A549 (cell line): ENCODE measurements around the gene LMTK3. TPM values are rescaled to one million over a fixed set of nuclear protein-coding genes. Genes with fewer than 3 reads are reported as not detected.

Experiments used
- BHLHE40 ChIP-seq: IDR thresholded peaks from 2 replicates; pipeline ENCODE4 v1.6.1; 2012; ENCODE audit warnings: low read depth, low read length, inconsistent platforms
- CBX2 ChIP-seq: fragments of 200-600 bp; sonication (generic); IDR thresholded peaks from 2 replicates; pipeline ENCODE4 v1.6.1; 2016; ENCODE audit warnings: low read depth, mild to moderate bottlenecking, borderline replicate concordance
- CBX8 ChIP-seq: fragments of 200-600 bp; sonication (generic); IDR thresholded peaks from 2 replicates; pipeline ENCODE4 v1.6.1; 2016
- CEBPB ChIP-seq, 2 experiments: fragments of >200 bp in 1 of 2; sonication (Bioruptor Twin) in 1 of 2; formaldehyde crosslinking in 1 of 2; IDR thresholded peaks; 2 replicates each; pipeline ENCODE4 v1.6.1; 2012 to 2016
- CHD2 ChIP-seq: fragments of 150-350 bp; IDR thresholded peaks from 2 replicates; pipeline ENCODE4 v1.6.1; 2014; ENCODE audit warnings: low read length; ENCODE audit not compliant: partially characterized antibody
- EP300 ChIP-seq, 2 experiments: fragments of >200 bp; sonication (Bioruptor Twin); formaldehyde crosslinking; IDR thresholded peaks; 2 replicates in 1 of 2; 3 replicates in 1 of 2; pipeline ENCODE4 v1.6.1; 2016 to 2017
- ESRRA ChIP-seq: fragments of 150-350 bp; IDR thresholded peaks from 2 replicates; pipeline ENCODE4 v1.6.1; 2014; ENCODE audit warnings: mild to moderate bottlenecking, low read length, borderline replicate concordance
- FOSB ChIP-seq: fragments of 250-450 bp; sonication (Bioruptor Pico); IDR thresholded peaks from 2 replicates; pipeline ENCODE4 v1.5.0; 2020; ENCODE audit warnings: mild to moderate bottlenecking, moderate library complexity
- FOSL2 ChIP-seq, 2 experiments: fragments of 450-650 bp in 1 of 2; fragments of >200 bp in 1 of 2; sonication (Bioruptor Twin) in 1 of 2; formaldehyde crosslinking; IDR thresholded peaks; 2 replicates each; pipeline versions ENCODE4 v1.5.0 to v1.6.1; 2016 to 2020; ENCODE audit warnings: mild to moderate bottlenecking in 1 of 2, moderate library complexity in 1 of 2
- FOXS1 ChIP-seq: fragments of 250-450 bp; sonication (Bioruptor Pico); IDR thresholded peaks from 2 replicates; pipeline ENCODE4 v1.5.0; 2020; ENCODE audit warnings: mild to moderate bottlenecking, moderate library complexity
- GATA3 ChIP-seq: IDR thresholded peaks from 2 replicates; pipeline ENCODE4 v1.6.1; 2012; ENCODE audit warnings: borderline replicate concordance
- HES2 ChIP-seq: fragments of >200 bp; sonication (Bioruptor Twin); formaldehyde crosslinking; IDR thresholded peaks from 2 replicates; pipeline ENCODE4 v1.6.1; 2016
- HEYL ChIP-seq: fragments of 250-450 bp; sonication (Bioruptor Pico); IDR thresholded peaks from 2 replicates; pipeline ENCODE4 v1.8.0; 2021; ENCODE audit warnings: mild to moderate bottlenecking, moderate library complexity
- HOXA7 ChIP-seq: fragments of 250-450 bp; sonication (Bioruptor Pico); IDR thresholded peaks from 2 replicates; pipeline ENCODE4 v1.5.0; 2020; ENCODE audit warnings: mild to moderate bottlenecking, moderate library complexity
- HOXB13 ChIP-seq: fragments of 250-450 bp; sonication (Bioruptor Pico); IDR thresholded peaks from 2 replicates; pipeline ENCODE4 v1.5.0; 2020; ENCODE audit warnings: low read depth, mild to moderate bottlenecking, moderate library complexity
- HOXB5 ChIP-seq: fragments of 250-450 bp; sonication (Bioruptor Pico); IDR thresholded peaks from 2 replicates; pipeline ENCODE4 v1.5.0; 2020; ENCODE audit warnings: mild to moderate bottlenecking, moderate library complexity
- JUN ChIP-seq, 2 experiments: fragments of >200 bp; sonication (Bioruptor Twin); formaldehyde crosslinking; IDR thresholded peaks; 2 replicates in 1 of 2; 3 replicates in 1 of 2; pipeline ENCODE4 v1.6.1; 2016 to 2017
- MAFK ChIP-seq: fragments of 450-650 bp; IDR thresholded peaks from 2 replicates; pipeline ENCODE4 v1.6.1; 2014; ENCODE audit not compliant: partially characterized antibody
- MAZ ChIP-seq: fragments of 150-350 bp; IDR thresholded peaks from 2 replicates; pipeline ENCODE4 v1.6.1; 2014; ENCODE audit warnings: antibody characterized with exemption, low read depth, low read length, borderline replicate concordance
- NFE2L2 ChIP-seq: fragments of 150-350 bp; conservative IDR thresholded peaks from 2 replicates; pipeline ENCODE4 v1.6.1; 2014; ENCODE audit warnings: low read length
- NPAS2 ChIP-seq: fragments of 250-450 bp; sonication (Bioruptor Pico); IDR thresholded peaks from 2 replicates; pipeline ENCODE4 v1.8.0; 2022; ENCODE audit warnings: mild to moderate bottlenecking, moderate library complexity, borderline replicate concordance
- RCOR1 ChIP-seq: fragments of 150-350 bp; IDR thresholded peaks from 2 replicates; pipeline ENCODE4 v1.6.1; 2014; ENCODE audit warnings: antibody characterized with exemption, low read length, low read depth
- RFX5 ChIP-seq: fragments of 450-650 bp; IDR thresholded peaks from 2 replicates; pipeline ENCODE4 v1.7.1; 2014; ENCODE audit warnings: antibody characterized with exemption, mild to moderate bottlenecking, moderate library complexity
- RNF2 ChIP-seq: fragments of 200-600 bp; sonication (generic); IDR thresholded peaks from 2 replicates; pipeline ENCODE4 v1.6.1; 2016; ENCODE audit warnings: low read depth, mild to moderate bottlenecking, antibody characterized with exemption, moderate library complexity, borderline replicate concordance
- SMC3 ChIP-seq: fragments of >200 bp; sonication (Bioruptor Twin); formaldehyde crosslinking; IDR thresholded peaks from 3 replicates; pipeline ENCODE4 v1.6.1; 2018; ENCODE audit warnings: inconsistent platforms
- SREBF2 ChIP-seq: fragments of 450-650 bp; IDR thresholded peaks from 2 replicates; pipeline ENCODE4 v1.6.1; 2014; ENCODE audit warnings: mild to moderate bottlenecking, moderate library complexity
- TP53 ChIP-seq: fragments of 250-450 bp; sonication (Bioruptor Pico); IDR thresholded peaks from 2 replicates; pipeline ENCODE4 v1.5.0; 2021; ENCODE audit warnings: mild to moderate bottlenecking, moderate library complexity
- ZC3H11A ChIP-seq: fragments of 450-650 bp; IDR thresholded peaks from 2 replicates; pipeline ENCODE4 v1.6.1; 2014; ENCODE audit warnings: antibody characterized with exemption, mild to moderate bottlenecking
- ZSCAN20 ChIP-seq: fragments of 250-450 bp; sonication (Bioruptor Pico); IDR thresholded peaks from 2 replicates; pipeline ENCODE4 v1.8.0; 2022; ENCODE audit warnings: mild to moderate bottlenecking, moderate library complexity
- polyA plus RNA-seq, 4 experiments: library from polyadenylated mRNA; depleted of rRNA in 3 of 4; stranded (reverse); fragments of >200 nt; fragmentation: RNase III in 1 of 4; extraction: RNeasy Plus Mini Kit Qiagen cat#74134 plus additional on column Dnase treatment in 1 of 4; gene quantifications; 2 replicates in 3 of 4; 3 replicates in 1 of 4; pipeline ENCODE4 v1.2.3, GENCODE V29; 2011 to 2017
- TF ChIP-seq, protein P1 (sequence below): fragments of 150-350 bp; IDR thresholded peaks from 2 replicates; pipeline ENCODE4 v1.6.1; 2014; ENCODE audit warnings: low read depth, mild to moderate bottlenecking, low read length
- TF ChIP-seq, protein P2 (sequence below): fragments of 250-450 bp; sonication (Bioruptor Pico); IDR thresholded peaks from 2 replicates; pipeline ENCODE4 v1.5.0; 2021; ENCODE audit warnings: mild to moderate bottlenecking, moderate library complexity, borderline replicate concordance
- TF ChIP-seq, protein P3 (sequence below): fragments of 200-600 bp; sonication (generic); IDR thresholded peaks from 2 replicates; pipeline ENCODE4 v1.6.1; 2016; ENCODE audit warnings: antibody characterized with exemption, mild to moderate bottlenecking, moderate library complexity
- TF ChIP-seq, protein P4 (sequence below): fragments of >200 bp; sonication (Bioruptor Twin); formaldehyde crosslinking; IDR thresholded peaks from 3 replicates; pipeline ENCODE4 v1.5.1; 2016
- TF ChIP-seq, protein P5 (sequence below): IDR thresholded peaks from 2 replicates; pipeline ENCODE4 v1.6.1; 2012; ENCODE audit warnings: low read depth, borderline replicate concordance

Gene LMTK3
- polyA plus RNA-seq, 2 of the 4 experiments (the other 2 are of a cell fraction): 0.62 to 6.1 TPM

GRCh38 chr19:48558018-48558684 is 46.5 kb upstream of the LMTK3 start (continued):
- TF ChIP-seq, protein P1, sequence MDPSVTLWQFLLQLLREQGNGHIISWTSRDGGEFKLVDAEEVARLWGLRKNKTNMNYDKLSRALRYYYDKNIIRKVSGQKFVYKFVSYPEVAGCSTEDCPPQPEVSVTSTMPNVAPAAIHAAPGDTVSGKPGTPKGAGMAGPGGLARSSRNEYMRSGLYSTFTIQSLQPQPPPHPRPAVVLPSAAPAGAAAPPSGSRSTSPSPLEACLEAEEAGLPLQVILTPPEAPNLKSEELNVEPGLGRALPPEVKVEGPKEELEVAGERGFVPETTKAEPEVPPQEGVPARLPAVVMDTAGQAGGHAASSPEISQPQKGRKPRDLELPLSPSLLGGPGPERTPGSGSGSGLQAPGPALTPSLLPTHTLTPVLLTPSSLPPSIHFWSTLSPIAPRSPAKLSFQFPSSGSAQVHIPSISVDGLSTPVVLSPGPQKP: no peak
- 0 out of 2 replicates have a peak, but pooled peaks have one; percentile 72 for TF ChIP-seq HOXA7 (CRISPR knock-in tag)
- no peak for TF ChIP-seq ZSCAN20 (CRISPR knock-in tag)
- peak; percentile 66; the same call in 1 of the 2 replicates for TF ChIP-seq HOXB13 (CRISPR knock-in tag)
- TF ChIP-seq ESRRA: peak; percentile 98
- peak in 1 of 2 experiments; percentile 79; a peak in 2 of 5 replicates for TF ChIP-seq EP300 (IDR thresholded peaks at IDR 0.05)
- TF ChIP-seq RFX5: no peak
- peak; percentile 82 for TF ChIP-seq GATA3
- TF ChIP-seq FOXS1 (CRISPR knock-in tag): no peak; the same call in 1 of the 2 replicates
- no peak for TF ChIP-seq BHLHE40
- TF ChIP-seq FOSL2 (IDR thresholded peaks at IDR 0.05): no peak
- TF ChIP-seq FOSL2 (CRISPR knock-in tag; IDR thresholded peaks at IDR 0.05): peak; percentile 79
- no peak for TF ChIP-seq CBX2
- 0 out of 2 replicates have a peak, but pooled peaks have one; percentile 9 for TF ChIP-seq MAZ
- TF ChIP-seq ZC3H11A: no peak
- TF ChIP-seq, protein P2, sequence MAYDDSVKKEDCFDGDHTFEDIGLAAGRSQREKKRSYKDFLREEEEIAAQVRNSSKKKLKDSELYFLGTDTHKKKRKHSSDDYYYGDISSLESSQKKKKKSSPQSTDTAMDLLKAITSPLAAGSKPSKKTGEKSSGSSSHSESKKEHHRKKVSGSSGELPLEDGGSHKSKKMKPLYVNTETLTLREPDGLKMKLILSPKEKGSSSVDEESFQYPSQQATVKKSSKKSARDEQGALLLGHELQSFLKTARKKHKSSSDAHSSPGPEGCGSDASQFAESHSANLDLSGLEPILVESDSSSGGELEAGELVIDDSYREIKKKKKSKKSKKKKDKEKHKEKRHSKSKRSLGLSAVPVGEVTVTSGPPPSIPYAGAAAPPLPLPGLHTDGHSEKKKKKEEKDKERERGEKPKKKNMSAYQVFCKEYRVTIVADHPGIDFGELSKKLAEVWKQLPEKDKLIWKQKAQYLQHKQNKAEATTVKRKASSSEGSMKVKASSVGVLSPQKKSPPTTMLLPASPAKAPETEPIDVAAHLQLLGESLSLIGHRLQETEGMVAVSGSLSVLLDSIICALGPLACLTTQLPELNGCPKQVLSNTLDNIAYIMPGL (CRISPR knock-in tag): no peak
- TF ChIP-seq SMC3: peak; percentile 32; the same call in 2 of the 3 replicates
- no peak for TF ChIP-seq MAFK
- no peak for TF ChIP-seq CBX8
- peak; percentile 58 to 96; a peak in 4 of 5 replicates for TF ChIP-seq JUN (IDR thresholded peaks at IDR 0.05)
- no peak for TF ChIP-seq CHD2
- peak in 1 of 2 experiments; percentile 35; a peak in 1 of 4 replicates for TF ChIP-seq CEBPB (IDR thresholded peaks at IDR 0.05)
- peak; percentile 79; the same call in 1 of the 2 replicates for TF ChIP-seq TP53 (CRISPR knock-in tag)
- TF ChIP-seq RCOR1: no peak; the same call in 1 of the 2 replicates
- TF ChIP-seq, protein P3, sequence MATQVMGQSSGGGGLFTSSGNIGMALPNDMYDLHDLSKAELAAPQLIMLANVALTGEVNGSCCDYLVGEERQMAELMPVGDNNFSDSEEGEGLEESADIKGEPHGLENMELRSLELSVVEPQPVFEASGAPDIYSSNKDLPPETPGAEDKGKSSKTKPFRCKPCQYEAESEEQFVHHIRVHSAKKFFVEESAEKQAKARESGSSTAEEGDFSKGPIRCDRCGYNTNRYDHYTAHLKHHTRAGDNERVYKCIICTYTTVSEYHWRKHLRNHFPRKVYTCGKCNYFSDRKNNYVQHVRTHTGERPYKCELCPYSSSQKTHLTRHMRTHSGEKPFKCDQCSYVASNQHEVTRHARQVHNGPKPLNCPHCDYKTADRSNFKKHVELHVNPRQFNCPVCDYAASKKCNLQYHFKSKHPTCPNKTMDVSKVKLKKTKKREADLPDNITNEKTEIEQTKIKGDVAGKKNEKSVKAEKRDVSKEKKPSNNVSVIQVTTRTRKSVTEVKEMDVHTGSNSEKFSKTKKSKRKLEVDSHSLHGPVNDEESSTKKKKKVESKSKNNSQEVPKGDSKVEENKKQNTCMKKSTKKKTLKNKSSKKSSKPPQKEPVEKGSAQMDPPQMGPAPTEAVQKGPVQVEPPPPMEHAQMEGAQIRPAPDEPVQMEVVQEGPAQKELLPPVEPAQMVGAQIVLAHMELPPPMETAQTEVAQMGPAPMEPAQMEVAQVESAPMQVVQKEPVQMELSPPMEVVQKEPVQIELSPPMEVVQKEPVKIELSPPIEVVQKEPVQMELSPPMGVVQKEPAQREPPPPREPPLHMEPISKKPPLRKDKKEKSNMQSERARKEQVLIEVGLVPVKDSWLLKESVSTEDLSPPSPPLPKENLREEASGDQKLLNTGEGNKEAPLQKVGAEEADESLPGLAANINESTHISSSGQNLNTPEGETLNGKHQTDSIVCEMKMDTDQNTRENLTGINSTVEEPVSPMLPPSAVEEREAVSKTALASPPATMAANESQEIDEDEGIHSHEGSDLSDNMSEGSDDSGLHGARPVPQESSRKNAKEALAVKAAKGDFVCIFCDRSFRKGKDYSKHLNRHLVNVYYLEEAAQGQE: no peak
- TF ChIP-seq HOXB5 (CRISPR knock-in tag): peak; percentile 77
- TF ChIP-seq HES2: no peak
- no peak for TF ChIP-seq SREBF2
- TF ChIP-seq NFE2L2: no peak
- TF ChIP-seq HEYL (CRISPR knock-in tag): peak; percentile 82
- TF ChIP-seq, protein P4, sequence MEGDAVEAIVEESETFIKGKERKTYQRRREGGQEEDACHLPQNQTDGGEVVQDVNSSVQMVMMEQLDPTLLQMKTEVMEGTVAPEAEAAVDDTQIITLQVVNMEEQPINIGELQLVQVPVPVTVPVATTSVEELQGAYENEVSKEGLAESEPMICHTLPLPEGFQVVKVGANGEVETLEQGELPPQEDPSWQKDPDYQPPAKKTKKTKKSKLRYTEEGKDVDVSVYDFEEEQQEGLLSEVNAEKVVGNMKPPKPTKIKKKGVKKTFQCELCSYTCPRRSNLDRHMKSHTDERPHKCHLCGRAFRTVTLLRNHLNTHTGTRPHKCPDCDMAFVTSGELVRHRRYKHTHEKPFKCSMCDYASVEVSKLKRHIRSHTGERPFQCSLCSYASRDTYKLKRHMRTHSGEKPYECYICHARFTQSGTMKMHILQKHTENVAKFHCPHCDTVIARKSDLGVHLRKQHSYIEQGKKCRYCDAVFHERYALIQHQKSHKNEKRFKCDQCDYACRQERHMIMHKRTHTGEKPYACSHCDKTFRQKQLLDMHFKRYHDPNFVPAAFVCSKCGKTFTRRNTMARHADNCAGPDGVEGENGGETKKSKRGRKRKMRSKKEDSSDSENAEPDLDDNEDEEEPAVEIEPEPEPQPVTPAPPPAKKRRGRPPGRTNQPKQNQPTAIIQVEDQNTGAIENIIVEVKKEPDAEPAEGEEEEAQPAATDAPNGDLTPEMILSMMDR: no peak
- TF ChIP-seq FOSB (CRISPR knock-in tag): no peak
- TF ChIP-seq RNF2: no peak
- TF ChIP-seq, protein P5, sequence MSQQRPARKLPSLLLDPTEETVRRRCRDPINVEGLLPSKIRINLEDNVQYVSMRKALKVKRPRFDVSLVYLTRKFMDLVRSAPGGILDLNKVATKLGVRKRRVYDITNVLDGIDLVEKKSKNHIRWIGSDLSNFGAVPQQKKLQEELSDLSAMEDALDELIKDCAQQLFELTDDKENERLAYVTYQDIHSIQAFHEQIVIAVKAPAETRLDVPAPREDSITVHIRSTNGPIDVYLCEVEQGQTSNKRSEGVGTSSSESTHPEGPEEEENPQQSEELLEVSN: peak; percentile 88
- no peak for TF ChIP-seq NPAS2 (CRISPR knock-in tag)
